Left ventricle myocardium inferior (tissue), 1 donor: Measurements from ENCODE around the gene HES2. TPM values are rescaled to one million over a fixed set of nuclear protein-coding genes. Genes with fewer than 3 reads are reported as not detected.

Experiments
- DNase-seq: peaks from one replicate; pipeline ENCODE4 v3.0.0-alpha.2; 2020
- H3K27ac ChIP-seq: fragments of 200-600 bp; replicated peaks from 2 replicates; pipeline ENCODE4 v1.8.0; 2021
- H3K27me3 ChIP-seq: fragments of 200-600 bp; 2 replicates; pipeline ENCODE4 v1.8.0; 2021; ENCODE audit warnings: low read depth
- H3K36me3 ChIP-seq: fragments of 200-600 bp; 2 replicates; pipeline ENCODE4 v1.8.0; 2021
- H3K4me1 ChIP-seq: fragments of 200-600 bp; 2 replicates; pipeline ENCODE4 v1.8.0; 2021
- H3K4me3 ChIP-seq: fragments of 200-600 bp; 2 replicates; pipeline ENCODE4 v1.8.0; 2021; ENCODE audit warnings: mild to moderate bottlenecking, moderate library complexity
- H3K9me3 ChIP-seq: fragments of 200-600 bp; replicated peaks from 2 replicates; pipeline ENCODE4 v1.8.0; 2021
- intact Hi-C: fragments of 100-400 bp; cut with micrococcal nuclease; formaldehyde crosslinking; loops from one replicate; pipeline ENCODE4 v1.11.0; 2022
- long read RNA-seq: library from polyadenylated mRNA; unstranded; transcript quantifications from one replicate; pipeline ENCODE4 v2.0.0, GENCODE V29; 2021
- total RNA-seq: library from RNA; stranded (reverse); fragmentation: NEBNext Ultra II Directional; extraction: Animal tissue kit (Norgen Biotek cat#: 25700); gene quantifications from one replicate; pipeline ENCODE4 v1.2.1, GENCODE V29; 2021
- TF ChIP-seq, protein P1 (sequence below): fragments of 200-600 bp; IDR thresholded peaks from 2 replicates; pipeline ENCODE4 v1.8.0; 2021; ENCODE audit warnings: antibody characterized with exemption, mild to moderate bottlenecking, borderline replicate concordance
- donor health status: DM: no; HTN: yes; CAD: no; lungs with severe emphysema.

The HES2 gene, protein sequence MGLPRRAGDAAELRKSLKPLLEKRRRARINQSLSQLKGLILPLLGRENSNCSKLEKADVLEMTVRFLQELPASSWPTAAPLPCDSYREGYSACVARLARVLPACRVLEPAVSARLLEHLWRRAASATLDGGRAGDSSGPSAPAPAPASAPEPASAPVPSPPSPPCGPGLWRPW
- total RNA-seq, result not detected
- long read RNA-seq, result 0 reads

- intact Hi-C loops, result no loop called here
- Histone ChIP-seq H3K4me1 (peaks cover 49% of the 10 kb centered on the region), H3K27me3 (peaks cover 100% of the 10 kb centered on the region), H3K36me3 (no peaks in the 10 kb centered on the region), H3K4me3 (peak within 1 kb of the TSS; percentile 58), H3K9me3 (no peaks in the 10 kb centered on the region), H3K27ac (no peak within 1 kb of the TSS)
- TF ChIP-seq, protein P1, sequence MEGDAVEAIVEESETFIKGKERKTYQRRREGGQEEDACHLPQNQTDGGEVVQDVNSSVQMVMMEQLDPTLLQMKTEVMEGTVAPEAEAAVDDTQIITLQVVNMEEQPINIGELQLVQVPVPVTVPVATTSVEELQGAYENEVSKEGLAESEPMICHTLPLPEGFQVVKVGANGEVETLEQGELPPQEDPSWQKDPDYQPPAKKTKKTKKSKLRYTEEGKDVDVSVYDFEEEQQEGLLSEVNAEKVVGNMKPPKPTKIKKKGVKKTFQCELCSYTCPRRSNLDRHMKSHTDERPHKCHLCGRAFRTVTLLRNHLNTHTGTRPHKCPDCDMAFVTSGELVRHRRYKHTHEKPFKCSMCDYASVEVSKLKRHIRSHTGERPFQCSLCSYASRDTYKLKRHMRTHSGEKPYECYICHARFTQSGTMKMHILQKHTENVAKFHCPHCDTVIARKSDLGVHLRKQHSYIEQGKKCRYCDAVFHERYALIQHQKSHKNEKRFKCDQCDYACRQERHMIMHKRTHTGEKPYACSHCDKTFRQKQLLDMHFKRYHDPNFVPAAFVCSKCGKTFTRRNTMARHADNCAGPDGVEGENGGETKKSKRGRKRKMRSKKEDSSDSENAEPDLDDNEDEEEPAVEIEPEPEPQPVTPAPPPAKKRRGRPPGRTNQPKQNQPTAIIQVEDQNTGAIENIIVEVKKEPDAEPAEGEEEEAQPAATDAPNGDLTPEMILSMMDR, result no peak
- DNase-seq, result no peak
Observed at GRCh38 chr1:6419804-6420453, at the start of gene HES2. Gene HES2, minus strand, starts transcription at chr1:6419919. Its CDS starts 99 bp downstream, at chr1:6419820.

DNA sequence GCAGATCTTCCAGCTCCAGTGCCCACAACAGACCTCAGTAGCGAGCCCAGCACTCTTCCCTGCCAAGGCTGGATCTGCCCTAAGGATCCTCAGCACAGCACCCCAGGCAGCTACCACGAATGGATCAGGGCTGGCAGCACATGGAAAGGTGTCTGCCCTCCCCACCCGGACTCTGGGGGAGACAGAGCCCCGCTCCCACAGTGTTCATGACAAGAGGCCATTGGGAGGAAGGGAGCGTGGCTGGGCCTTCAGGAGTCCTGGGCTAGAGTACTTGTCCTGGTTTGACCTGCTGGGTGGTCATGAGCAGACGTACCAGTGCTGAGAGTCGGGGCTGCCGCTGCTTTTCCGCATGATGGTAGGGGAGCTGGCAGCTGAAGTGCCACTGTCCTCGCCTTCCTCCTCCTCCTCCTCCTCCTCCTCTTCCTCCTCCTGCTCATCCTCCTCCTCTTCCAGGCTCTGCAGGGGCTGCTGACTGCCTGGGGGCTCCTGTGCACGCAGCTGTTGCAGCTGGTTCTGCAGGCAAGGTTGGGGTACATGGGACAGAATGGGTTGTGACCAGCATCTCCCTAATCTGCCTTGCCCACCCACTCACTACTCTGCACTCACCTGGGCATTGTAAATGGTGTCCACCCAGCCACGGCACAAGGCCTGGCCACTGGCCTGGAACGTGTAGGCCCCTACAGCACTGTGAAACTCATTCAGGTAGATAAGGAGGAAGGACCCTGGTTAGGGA lies 49.2 kb upstream of the HES2 start:
- no peak overlapping the region for H3K27ac ChIP-seq
- intact Hi-C loops, result no loop called here
- peaks cover 19% of the 10 kb centered on the region for H3K4me1 ChIP-seq
- peaks cover 64% of the 10 kb centered on the region for H3K36me3 ChIP-seq
- no peak for DNase-seq
- no peaks in the 10 kb centered on the region for H3K9me3 ChIP-seq
- H3K4me3 ChIP-seq, result no peak overlapping the region
- TF ChIP-seq, protein P1, result no peak
- peaks cover 5% of the 10 kb centered on the region for H3K27me3 ChIP-seq

DNA sequence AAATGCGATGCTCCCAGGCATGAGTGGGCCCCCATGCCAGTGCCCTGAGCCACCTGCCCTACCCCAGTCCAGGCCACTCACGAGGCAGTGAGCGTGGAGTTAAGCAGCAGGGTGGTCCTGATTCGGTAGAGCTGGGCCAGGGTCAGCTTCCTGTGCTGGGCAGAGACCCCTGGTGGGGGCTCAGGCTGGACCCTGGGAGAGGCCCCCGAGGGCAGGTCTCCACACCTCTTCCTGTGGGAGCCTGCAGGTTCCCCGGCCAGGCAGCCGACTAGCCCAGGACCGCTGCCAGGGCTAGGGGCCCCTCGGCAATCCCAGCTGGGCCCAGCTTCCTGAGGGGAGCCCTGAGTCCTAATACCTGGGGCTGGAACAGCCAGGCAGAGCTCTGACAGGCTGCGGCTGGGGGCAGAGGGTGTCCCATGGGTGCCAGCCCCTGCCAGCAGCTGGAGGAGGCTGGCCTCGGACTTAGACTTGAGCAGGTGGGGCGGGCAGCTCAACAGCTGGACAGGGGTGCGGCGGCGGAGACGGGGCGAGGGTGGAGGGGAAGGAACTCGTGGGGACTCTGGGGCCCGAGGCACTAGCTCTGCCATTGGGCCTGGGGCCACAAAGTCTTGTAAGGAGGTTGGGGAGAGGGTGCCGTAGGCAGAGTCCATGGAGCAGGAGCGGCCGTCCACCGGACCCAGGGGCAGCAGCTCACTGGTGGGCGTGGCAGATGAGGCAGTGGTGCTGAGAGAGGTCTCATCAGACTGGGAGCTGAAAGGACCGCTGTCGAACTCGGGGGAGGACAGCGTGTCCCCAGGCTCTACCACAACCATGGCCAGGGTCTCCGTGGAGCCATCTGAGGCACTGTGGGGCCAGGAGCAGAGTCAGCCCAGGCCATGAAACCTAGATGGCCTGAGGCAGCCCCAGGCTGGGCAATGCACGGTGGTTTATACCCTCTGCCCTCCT lies 48.3 kb upstream of the HES2 start:
- Histone ChIP-seq H3K4me1 (peaks cover 20% of the 10 kb centered on the region), H3K36me3 (peaks cover 58% of the 10 kb centered on the region), H3K27me3 (peaks cover 5% of the 10 kb centered on the region), H3K9me3 (no peaks in the 10 kb centered on the region), H3K4me3 (no peak overlapping the region), H3K27ac (no peak overlapping the region)
- TF ChIP-seq, protein P1, result no peak
- intact Hi-C loops, result no loop called here
- DNase-seq, result no peak

- TF ChIP-seq, protein P1, result no peak
- Histone ChIP-seq H3K27me3 (peaks cover 9% of the 10 kb centered on the region), H3K4me1 (peaks cover 20% of the 10 kb centered on the region), H3K9me3 (no peaks in the 10 kb centered on the region), H3K36me3 (peaks cover 58% of the 10 kb centered on the region), H3K27ac (no peak overlapping the region), H3K4me3 (no peak overlapping the region)
- intact Hi-C loops, result no loop called here
- DNase-seq, result no peak
Observed at GRCh38 chr1:6467224-6467623, 47.5 kb upstream of the HES2 start.

DNA sequence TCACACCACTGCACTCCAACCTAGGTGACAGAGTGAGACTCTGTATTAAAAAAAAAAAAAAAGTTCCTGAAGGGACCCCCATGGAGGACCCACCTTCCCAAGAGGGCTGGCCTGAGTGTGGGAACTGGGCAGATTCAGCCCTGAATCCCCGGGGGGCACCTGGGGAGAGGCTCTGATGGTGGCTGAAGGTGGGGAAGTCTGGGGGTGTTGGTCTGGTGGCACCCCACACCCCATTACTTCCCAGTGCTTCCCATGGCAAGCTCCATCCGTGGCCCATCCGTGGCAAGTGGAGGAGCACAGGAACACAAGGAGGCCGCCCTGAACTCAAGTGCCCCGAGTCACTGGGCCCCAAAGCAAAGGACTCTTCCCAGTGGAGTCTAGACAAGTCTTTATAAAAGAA lies 47.0 kb upstream of the HES2 start:
- H3K9me3 ChIP-seq, result no peaks in the 10 kb centered on the region
- intact Hi-C loops, result no loop called here
- H3K4me3 ChIP-seq, result no peak overlapping the region
- peaks cover 20% of the 10 kb centered on the region for H3K4me1 ChIP-seq
- TF ChIP-seq, protein P1, result no peak
- peaks cover 14% of the 10 kb centered on the region for H3K27me3 ChIP-seq
- no peak overlapping the region for H3K27ac ChIP-seq
- peaks cover 58% of the 10 kb centered on the region for H3K36me3 ChIP-seq
- no peak for DNase-seq
